ENCODE results near the gene MOCS3.

The MOCS3 gene

GRCh38 chr20:50958615-50959542 is at the start of gene MOCS3:
Gene MOCS3 (plus strand): TSS chr20:50958818. CDS start chr20:50958843, 25 bp downstream.
- DNase-seq (ENCODE audit: low spot score) = peak; percentile 89

GRCh38 chr20:50909413-50909812 is 49.2 kb upstream of the MOCS3 start:
- DNase-seq (ENCODE audit: low spot score) = no peak

GRCh38 chr20:50911030-50911429 is 47.6 kb upstream of the MOCS3 start:
- no peak for DNase-seq (ENCODE audit: low spot score)

GRCh38 chr20:50911716-50912115 is 46.9 kb upstream of the MOCS3 start:
- no peak for DNase-seq (ENCODE audit: low spot score)

- peak; percentile 30 for DNase-seq (ENCODE audit: low spot score)
Measured at GRCh38 chr20:50913690-50914375, 44.8 kb upstream of the MOCS3 start.

GRCh38 chr20:50915424-50915823 is 43.2 kb upstream of the MOCS3 start:
- DNase-seq (ENCODE audit: low spot score) = no peak

- DNase-seq (ENCODE audit: low spot score) = peak; percentile 57
Measured at GRCh38 chr20:50916257-50916656, 42.4 kb upstream of the MOCS3 start.

- DNase-seq (ENCODE audit: low spot score) = no peak
Measured at GRCh38 chr20:50916934-50917333, 41.7 kb upstream of the MOCS3 start.

- no peak for DNase-seq (ENCODE audit: low spot score)
Measured at GRCh38 chr20:50918403-50918802, 40.2 kb upstream of the MOCS3 start.

GRCh38 chr20:50919567-50919966 is 39.1 kb upstream of the MOCS3 start:
- no peak for DNase-seq (ENCODE audit: low spot score)

- no peak for DNase-seq (ENCODE audit: low spot score)
Measured at GRCh38 chr20:50920997-50921396, 37.6 kb upstream of the MOCS3 start.

GRCh38 chr20:50921803-50922501 is 36.7 kb upstream of the MOCS3 start:
- no peak for DNase-seq (ENCODE audit: low spot score)

GRCh38 chr20:50924261-50924920 is 34.2 kb upstream of the MOCS3 start:
- DNase-seq (ENCODE audit: low spot score) = no peak

GRCh38 chr20:50926530-50926929 is 32.1 kb upstream of the MOCS3 start:
- DNase-seq (ENCODE audit: low spot score) = no peak

- no peak for DNase-seq (ENCODE audit: low spot score)
Measured at GRCh38 chr20:50928469-50928868, 30.1 kb upstream of the MOCS3 start.

- DNase-seq (ENCODE audit: low spot score) = peak; percentile 96
Measured at GRCh38 chr20:50929299-50930138, 29.1 kb upstream of the MOCS3 start.

- DNase-seq (ENCODE audit: low spot score) = no peak
Measured at GRCh38 chr20:50930139-50930975, 28.3 kb upstream of the MOCS3 start.

GRCh38 chr20:50930976-50931305 is 27.7 kb upstream of the MOCS3 start:
- peak; percentile 42 for DNase-seq (ENCODE audit: low spot score)

GRCh38 chr20:50931306-50932015 is 27.2 kb upstream of the MOCS3 start, which contains the start of gene ADNP:
Gene ADNP (minus strand): TSS chr20:50931437. CDS start chr20:50903996, 27,441 bp downstream.
- peak; percentile 78 for DNase-seq (ENCODE audit: low spot score)

Data from COLO829 (cell line).